ENCODE measurements around the gene FREY1. TPM values are rescaled to one million over a fixed set of nuclear protein-coding genes. Genes with fewer than 3 reads are reported as not detected.
A peak's percentile ranks its signal among the peaks of the same experiment; 100 is the strongest.

FREY1 gene
- total and polyA plus RNA-seq, 9 of the 15 experiments (the other 6 are each of a cell fraction or from before 2014, with no cell fraction given) = 0.25 to 1.5 (median 1.1) TPM; not detected in 5

- TF ChIP-seq ZNF354B (CRISPR knock-in tag; IDR thresholded peaks at IDR 0.05) (no peak), ZNF79 (CRISPR knock-in tag; IDR thresholded peaks at IDR 0.05; ENCODE audit: low read depth) (no peak), ZBTB33 (CRISPR knock-in tag; IDR thresholded peaks at IDR 0.05) (0 out of 2 replicates have a peak, but pooled peaks have one; percentile 31), ZNF143 (CRISPR knock-in tag; IDR thresholded peaks at IDR 0.05) (no peak), ILF3 (IDR thresholded peaks at IDR 0.05; ENCODE audit: borderline replicate concordance) (no peak), FOXO4 (CRISPR knock-in tag; IDR thresholded peaks at IDR 0.05) (no peak), ZNF76 (CRISPR knock-in tag; IDR thresholded peaks at IDR 0.05; ENCODE audit: borderline replicate concordance) (no peak), TFAP4 (CRISPR knock-in tag; IDR thresholded peaks at IDR 0.05; ENCODE audit: borderline replicate concordance) (0 out of 2 replicates have a peak, but pooled peaks have one; percentile 10), ZFP91 (CRISPR knock-in tag; IDR thresholded peaks at IDR 0.05) (no peak), ZNF217 (CRISPR knock-in tag; IDR thresholded peaks at IDR 0.05) (no peak), YBX1 (IDR thresholded peaks at IDR 0.05) (no peak), DNMT1 (IDR thresholded peaks at IDR 0.05) (no peak), STAT5B (CRISPR knock-in tag; IDR thresholded peaks at IDR 0.05) (no peak), ESRRB (CRISPR knock-in tag; IDR thresholded peaks at IDR 0.05; ENCODE audit: borderline replicate concordance) (no peak), FOXJ2 (tag; IDR thresholded peaks at IDR 0.05) (no peak), TEAD1 (CRISPR knock-in tag; IDR thresholded peaks at IDR 0.05) (no peak), ZNF592 (IDR thresholded peaks at IDR 0.05) (no peak), RHOXF2B (CRISPR knock-in tag; conservative IDR thresholded peaks at IDR 0.05) (no peak)
These were observed 20.8 kb upstream of the FREY1 start (continued) for GRCh38 chr11:45927684-45928413.

Data from K562 (cell line).